GM19238 (cell line): Measurements from ENCODE around the gene WIPF3.
A peak's percentile ranks its signal among the peaks of the same experiment; 100 is the strongest.

Source experiments
- DNase-seq: peaks from one replicate; pipeline ENCODE4 v3.0.0; 2011; ENCODE audit warnings: low spot score; ENCODE audit not compliant: insufficient read length

The WIPF3 gene

GRCh38 chr7:29906200-29907022, 100.1 kb downstream of the WIPF3 start:
- DNase-seq: no peak

- no peak for DNase-seq
Measured at GRCh38 chr7:29914180-29914579, 107.9 kb downstream of the WIPF3 start.

- no peak for DNase-seq
Measured at GRCh38 chr7:29915481-29916215, 109.3 kb downstream of the WIPF3 start.

GRCh38 chr7:29917641-29918040, 111.3 kb downstream of the WIPF3 start:
- no peak for DNase-seq

DNA sequence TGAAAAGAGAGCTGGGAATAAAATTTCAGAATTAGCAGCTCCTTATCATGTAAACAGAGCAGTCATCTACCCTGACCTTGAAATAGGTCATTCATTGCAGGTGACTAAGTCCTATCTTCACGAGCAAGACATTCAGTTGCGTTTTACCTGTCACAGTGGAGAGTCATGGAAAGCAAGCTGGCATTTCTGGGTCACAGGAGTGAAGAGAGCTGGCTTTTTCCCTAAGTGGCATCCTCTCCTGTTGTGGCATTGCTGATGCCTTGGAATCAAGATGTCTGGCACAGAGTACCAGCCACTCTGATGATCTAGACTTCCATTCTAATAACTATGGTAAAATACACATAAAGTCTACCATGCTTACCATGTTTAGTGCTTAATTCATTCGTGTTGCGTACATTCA, 112.5 kb downstream of the WIPF3 start:
- no peak for DNase-seq

DNA sequence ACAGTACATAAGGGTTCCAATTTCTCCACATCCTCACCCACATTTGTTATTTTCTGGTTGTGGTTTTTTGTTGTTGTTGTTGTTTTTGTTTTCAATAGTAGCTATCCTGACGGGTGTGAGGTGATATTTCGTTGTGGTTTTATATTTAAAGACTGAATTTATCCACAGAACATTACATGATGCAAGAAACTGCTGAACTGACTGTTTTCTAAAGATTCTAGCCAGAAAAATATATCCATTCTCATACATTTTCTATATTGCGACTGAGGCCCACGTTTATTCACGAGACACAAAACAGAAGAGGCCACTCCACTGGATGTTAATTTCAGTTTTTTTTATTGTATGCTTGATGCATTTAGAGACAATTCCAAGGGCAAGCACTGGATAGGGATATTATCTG, 113.5 kb downstream of the WIPF3 start:
- no peak for DNase-seq

DNA sequence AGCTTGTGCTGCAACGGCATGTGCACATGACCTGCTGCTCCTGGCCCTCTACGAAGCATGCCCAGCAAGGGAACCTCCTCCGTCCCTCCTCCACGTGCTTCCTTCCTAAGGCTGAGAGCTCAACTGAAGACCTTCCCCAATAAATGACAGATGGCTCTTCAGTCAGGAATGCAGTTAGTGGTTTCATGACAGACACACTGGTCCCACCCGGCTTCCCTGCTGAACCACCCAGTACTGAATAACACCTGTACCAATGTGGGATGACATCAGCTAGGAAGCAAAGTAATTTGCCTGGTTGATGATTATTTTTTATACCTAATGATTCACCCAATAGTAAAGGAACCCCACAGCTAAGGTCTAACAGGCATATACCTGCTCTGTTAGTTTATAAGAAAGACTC, 114.2 kb downstream of the WIPF3 start:
- no peak for DNase-seq

GRCh38 chr7:29921404-29922010, 115.2 kb downstream of the WIPF3 start:
- DNase-seq: peak; percentile 23

DNA sequence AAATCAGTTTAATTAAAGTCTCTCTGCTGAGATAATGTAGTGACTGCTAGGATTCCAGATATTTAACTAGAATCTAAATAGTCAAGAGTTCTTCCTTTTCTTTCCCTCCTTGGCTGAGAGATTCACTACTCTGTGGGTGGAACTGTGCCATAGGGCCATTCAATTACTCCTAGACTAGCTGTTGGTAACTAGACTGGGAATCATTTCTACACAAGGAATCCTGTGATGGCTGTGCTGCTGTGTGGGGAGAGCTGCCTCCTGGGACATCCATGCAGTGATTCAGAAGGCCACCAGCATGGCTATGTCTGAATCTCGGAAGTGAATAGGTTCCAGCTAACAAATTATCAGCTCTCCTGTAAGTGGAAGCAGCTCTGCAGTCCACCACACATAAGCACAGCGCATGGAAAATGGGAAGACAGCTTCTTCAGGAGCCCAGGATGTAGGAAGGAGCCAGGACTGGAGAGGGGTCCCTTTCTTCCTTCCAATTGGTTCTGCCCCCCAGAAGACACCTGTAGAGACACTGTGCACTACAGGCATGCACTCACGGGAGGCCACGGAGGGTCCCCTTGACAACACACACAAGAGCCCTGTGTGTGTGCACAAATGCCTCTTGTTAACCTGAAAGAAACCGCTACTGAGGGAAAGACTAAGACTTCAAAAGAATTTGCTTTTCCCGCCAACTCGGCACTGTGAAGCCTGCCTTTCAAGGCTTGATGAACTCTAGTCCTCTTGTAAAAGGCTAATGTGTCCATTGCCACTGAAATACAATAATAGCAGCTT, 116.8 kb downstream of the WIPF3 start:
- no peak for DNase-seq

DNA sequence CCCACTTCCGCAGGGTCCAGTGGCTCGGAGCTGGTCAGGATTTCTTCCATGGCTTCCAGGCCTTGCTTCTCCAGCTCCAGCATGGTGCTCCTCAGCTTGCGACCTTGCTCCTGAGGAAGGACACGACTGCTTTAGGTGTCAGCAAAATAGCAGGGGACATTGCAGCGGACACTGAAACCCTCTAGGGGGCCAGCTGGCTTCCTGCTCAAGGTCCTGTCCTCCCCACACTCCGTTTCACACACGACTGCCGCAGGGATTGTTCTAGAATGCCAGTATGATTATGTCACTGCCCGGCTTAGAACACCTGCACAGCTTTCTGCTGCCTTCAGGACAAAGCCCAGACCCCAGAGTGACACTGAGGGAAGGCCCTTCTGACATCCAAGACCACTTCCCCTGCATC, 117.7 kb downstream of the WIPF3 start:
- no peak for DNase-seq

- DNase-seq: no peak
Measured at GRCh38 chr7:29924684-29925083, 118.4 kb downstream of the WIPF3 start.

GRCh38 chr7:29926216-29926615, 119.9 kb downstream of the WIPF3 start:
- DNase-seq: no peak

GRCh38 chr7:29926741-29927140, 120.4 kb downstream of the WIPF3 start:
- no peak for DNase-seq

- no peak for DNase-seq
Measured at GRCh38 chr7:29929018-29929807, 122.9 kb downstream of the WIPF3 start.

- DNase-seq: no peak
Measured at GRCh38 chr7:29935111-29935510, 128.8 kb downstream of the WIPF3 start.

GRCh38 chr7:29937132-29937531, 130.8 kb downstream of the WIPF3 start:
- DNase-seq: no peak

DNA sequence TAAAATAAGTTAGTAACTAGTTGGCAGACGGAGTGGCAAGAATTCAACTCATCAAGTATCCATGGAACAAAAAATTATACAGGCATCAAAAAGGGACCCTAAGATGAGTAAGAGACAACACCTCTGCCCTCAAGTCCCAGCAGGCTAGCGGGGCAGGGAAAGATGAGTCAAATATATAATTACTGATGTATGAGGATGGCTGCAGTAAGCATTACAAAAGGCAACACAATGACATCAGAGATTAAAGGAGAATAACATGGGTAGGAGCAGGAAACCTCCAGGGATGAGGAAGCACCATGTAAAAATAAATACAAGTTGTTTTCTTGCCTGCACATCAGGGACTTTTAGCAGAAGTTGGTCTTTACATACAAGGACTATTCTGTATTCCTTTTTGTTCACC, 133.9 kb downstream of the WIPF3 start:
- DNase-seq: no peak

- DNase-seq: no peak
Measured at GRCh38 chr7:29945259-29945809, 139.0 kb downstream of the WIPF3 start.

- DNase-seq: no peak
Measured at GRCh38 chr7:29946428-29947186, 140.3 kb downstream of the WIPF3 start.

DNA sequence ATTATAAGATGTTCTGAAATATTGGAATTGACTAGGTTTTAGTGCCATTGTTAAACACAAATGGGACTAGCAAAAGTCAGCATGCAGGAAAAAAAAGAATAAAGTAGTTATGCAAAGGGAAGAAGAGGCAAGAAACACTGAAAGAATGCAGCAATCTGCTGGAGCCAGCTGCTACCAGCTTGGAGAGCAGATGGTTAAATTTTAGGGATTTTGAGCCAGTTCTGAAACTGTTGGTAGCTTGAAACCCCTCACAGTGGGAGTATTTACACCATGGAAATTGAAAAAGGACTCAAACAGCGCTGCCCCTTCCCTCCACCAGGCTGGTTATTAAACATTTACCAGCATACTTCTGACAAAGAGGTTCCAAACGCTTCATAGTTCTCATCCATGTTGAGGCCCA, 142.3 kb downstream of the WIPF3 start:
- no peak for DNase-seq
